ENCODE results near the gene STAM2.

DNA sequence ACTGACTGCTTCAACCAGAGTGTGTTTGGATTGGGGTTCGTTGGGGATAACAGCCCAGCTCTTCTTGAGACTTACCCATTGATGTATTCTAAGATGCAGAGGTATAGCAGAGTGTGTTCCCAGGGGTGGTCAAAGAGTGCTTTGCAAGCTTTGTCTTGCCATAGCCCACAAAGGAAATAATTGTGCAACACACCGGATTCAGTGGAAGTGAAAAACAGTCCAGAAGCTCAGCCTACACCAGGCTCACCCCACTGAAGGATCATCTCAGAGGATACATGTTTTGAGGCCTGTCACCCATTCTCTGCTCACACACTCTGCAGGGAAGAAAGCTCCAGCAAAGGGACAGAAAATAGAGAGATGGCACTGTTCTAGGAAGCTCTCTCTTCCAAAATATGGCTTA, 86.3 kb downstream of the STAM2 start:
- TF ChIP-seq CTCF (IDR thresholded peaks at IDR 0.05): no peak
- no peak for TF ChIP-seq POLR2A (IDR thresholded peaks at IDR 0.05)

Data from body of pancreas (tissue), 4 donors.